ENCODE data around the gene SUSD3. TPM values are rescaled to one million over a fixed set of nuclear protein-coding genes. Genes with fewer than 3 reads are reported as not detected.

Gene SUSD3
- total and polyA plus RNA-seq, 2 of the 4 experiments (the other 2 are of a cell fraction) = 0.54 to 1.5 TPM

GRCh38 chr9:93009337-93010015 is 49.0 kb upstream of the SUSD3 start:
- H2BK120ac ChIP-seq (ENCODE audit: low read depth, low read length) = no peak overlapping the region
- ATAC-seq (ENCODE audit: low read depth) (no peak), DNase-seq (no peak)
- no peak overlapping the region for H2AK9ac ChIP-seq (replicated peaks; ENCODE audit: low read depth, low read length, poor library complexity)
- no peak overlapping the region for H3K4ac ChIP-seq (ENCODE audit: low read depth, low read length)
- no peak overlapping the region for H2BK20ac ChIP-seq (ENCODE audit: low read depth, low read length)
- no peak overlapping the region for H3K23ac ChIP-seq (ENCODE audit: low read depth, low read length)
- no peak overlapping the region for H2AK5ac ChIP-seq (ENCODE audit: low read depth, low read length)
- H3K36me3 ChIP-seq (ENCODE audit: control insufficient read depth, insufficient read depth, low read length) = no peaks in the 10 kb centered on the region
- no peak overlapping the region for H4K91ac ChIP-seq (ENCODE audit: insufficient read depth, low read depth, low read length)
- no peak for TF ChIP-seq MAFK (IDR thresholded peaks at IDR 0.05; ENCODE audit: low read depth, low read length)
- TF ChIP-seq BHLHE40 (IDR thresholded peaks at IDR 0.05; ENCODE audit: low read depth, low read length) = no peak
- no peak for TF ChIP-seq CHD1 (IDR thresholded peaks at IDR 0.05; ENCODE audit: low read depth, low read length)
- no peak overlapping the region for H3K14ac ChIP-seq (replicated peaks; ENCODE audit: low read depth, low read length)
- H3K9me1 ChIP-seq (ENCODE audit: insufficient read depth, low read length) = no peaks in the 10 kb centered on the region
- in situ Hi-C loops (cut with MboI; ENCODE audit: low sequenced_read_pairs) (loop anchor here (25.0 kb wide), 1 partner anchor 303 kb away; no protein-coding TSS in a partner anchor), intact Hi-C loops (cut with micrococcal nuclease) (no loop called here), dilution Hi-C loops (cut with HindIII; ENCODE audit: low sequenced_read_pairs, unreplicated experiment) (no loop called here)
- no peak overlapping the region for H3K18ac ChIP-seq (ENCODE audit: low read depth, low read length)
- no peak overlapping the region for H3K4me3 ChIP-seq (ENCODE audit: insufficient read depth, low read depth, low read length)
- H3K27me3 ChIP-seq (ENCODE audit: control insufficient read depth, insufficient read depth, low read length) = peaks cover 3% of the 10 kb centered on the region; the same call in 1 of the 2 replicates
- ChIA-PET POLR2A (ENCODE audit: unreplicated experiment) (no interaction called here), CTCF (no interaction called here)
- H4K8ac ChIP-seq (ENCODE audit: low read depth in 2 of 2, low read length in 2 of 2) = no peak overlapping the region
- WGBS, 2 experiments (ENCODE audit: extremely low coverage in 2 of 2, insufficient read length in 1 of 2) = 78% methylated on average over 13 of the region's 21 CpGs; no CpG with 5 or more reads in 1 of the 2 experiments
- no peaks in the 10 kb centered on the region for H4K20me1 ChIP-seq (ENCODE audit: insufficient read depth, low read length)
- no peak overlapping the region for H3K9ac ChIP-seq (ENCODE audit: low read depth, low read length)
- no peaks in the 10 kb centered on the region for H3K79me1 ChIP-seq (ENCODE audit: low read depth in 1 of 2, low read length in 2 of 2)
- H3K4me2 ChIP-seq (ENCODE audit: low read depth, low read length) = no peak overlapping the region
- no peak overlapping the region for H2BK5ac ChIP-seq (ENCODE audit: low read depth, low read length, poor library complexity, severe bottlenecking)
- no peak overlapping the region for H3K56ac ChIP-seq (ENCODE audit: extremely low read depth, insufficient read depth, low read length)
- H3K4me1 ChIP-seq (ENCODE audit: control insufficient read depth, insufficient read depth, low read length) = no peaks in the 10 kb centered on the region
- no peak overlapping the region for H2BK15ac ChIP-seq (ENCODE audit: low read depth, low read length)
- H4K5ac ChIP-seq (ENCODE audit: low read depth, low read length) = no peak overlapping the region
- no peak overlapping the region for H3K27ac ChIP-seq (ENCODE audit: insufficient read depth, low read length)
- BruUV-seq (replicated peaks) = no TSS peak
- H3K9me3 ChIP-seq (ENCODE audit: control insufficient read depth, insufficient read depth, low read length) = no peaks in the 10 kb centered on the region
- no peak overlapping the region for H2AFZ ChIP-seq (replicated peaks; ENCODE audit: low read length, poor library complexity)
